K562 (cell line): ENCODE results near the gene ZDHHC24. TPM values are rescaled to one million over a fixed set of nuclear protein-coding genes. Genes with fewer than 3 reads are reported as not detected.

Source experiments
- ATF2 ChIP-seq: sonication (generic); formaldehyde crosslinking; IDR thresholded peaks from 2 replicates; pipeline ENCODE4 v1.8.1; 2022; ENCODE audit warnings: missing genetic modification reagents
- BCLAF1 ChIP-seq, 2 experiments: fragments of 450-650 bp in 1 of 2; IDR thresholded peaks; 2 replicates each; pipeline ENCODE4 v1.6.1; 2011 to 2017; ENCODE audit warnings: low read depth in 2 of 2, antibody characterized with exemption in 1 of 2, borderline replicate concordance in 1 of 2, low read length in 1 of 2, mild to moderate bottlenecking in 1 of 2, mixed read lengths in 1 of 2; ENCODE audit not compliant: control insufficient read depth in 1 of 2
- COPS2 ChIP-seq: fragments of 450-650 bp; conservative IDR thresholded peaks from 2 replicates; pipeline ENCODE4 v1.6.1; 2016; ENCODE audit warnings: mild to moderate bottlenecking, moderate library complexity
- ESRRB ChIP-seq: fragments of 250-450 bp; sonication (Bioruptor Pico); IDR thresholded peaks from 2 replicates; pipeline ENCODE4 v1.5.0; 2020; ENCODE audit warnings: mild to moderate bottlenecking, moderate library complexity, borderline replicate concordance
- HDAC2 ChIP-seq: fragments of 450-650 bp; IDR thresholded peaks from 2 replicates; pipeline ENCODE4 v1.6.1; 2016; ENCODE audit warnings: mild to moderate bottlenecking
- HINFP ChIP-seq: fragments of 450-650 bp; conservative IDR thresholded peaks from 2 replicates; pipeline ENCODE4 v1.6.1; 2016; ENCODE audit warnings: missing genetic modification characterization, low read depth, mild to moderate bottlenecking, control low read depth, missing compliant biosample characterization
- MTA2 ChIP-seq: fragments of 450-650 bp; IDR thresholded peaks from 2 replicates; pipeline ENCODE4 v1.6.1; 2016; ENCODE audit warnings: low read depth
- NFIC ChIP-seq: fragments of 450-650 bp; IDR thresholded peaks from 2 replicates; pipeline ENCODE4 v1.6.1; 2017; ENCODE audit warnings: mild to moderate bottlenecking, inconsistent platforms
- NRF1 ChIP-seq, 2 experiments: fragments of 450-650 bp; IDR thresholded peaks in 1 of 2; conservative IDR thresholded peaks in 1 of 2; 2 replicates each; pipeline ENCODE4 v1.6.1; 2014; ENCODE audit warnings: mild to moderate bottlenecking in 2 of 2
- PHB2 ChIP-seq: fragments of 450-650 bp; IDR thresholded peaks from 2 replicates; pipeline ENCODE4 v1.6.1; 2017; ENCODE audit warnings: low read depth
- POLR2G ChIP-seq: fragments of 200-400 bp; formaldehyde crosslinking; IDR thresholded peaks from 2 replicates; pipeline ENCODE4 v1.6.1; 2017; ENCODE audit warnings: low read depth, mild to moderate bottlenecking, antibody characterized with exemption, low read length, moderate library complexity
- POLR2H ChIP-seq: IDR thresholded peaks from 2 replicates; pipeline ENCODE4 v1.6.1; 2016; ENCODE audit warnings: missing genetic modification characterization, low read depth, mild to moderate bottlenecking, control low read depth, missing compliant biosample characterization, moderate library complexity
- POLR3A ChIP-seq: IDR thresholded peaks from 2 replicates; pipeline ENCODE4 v1.6.1; 2011; ENCODE audit warnings: borderline replicate concordance, mild to moderate bottlenecking, moderate library complexity; ENCODE audit not compliant: insufficient read length, insufficient read depth; ENCODE audit errors: extremely low read depth
- SIN3B ChIP-seq: fragments of 450-650 bp; IDR thresholded peaks from 2 replicates; pipeline ENCODE4 v1.6.1; 2017; ENCODE audit warnings: low read depth, mild to moderate bottlenecking, moderate library complexity
- SRSF9 ChIP-seq: fragments of 200-400 bp; formaldehyde crosslinking; IDR thresholded peaks from 2 replicates; pipeline ENCODE4 v1.6.1; 2017; ENCODE audit warnings: low read depth, low read length, borderline replicate concordance
- TAF7 ChIP-seq: fragments of 450-650 bp; IDR thresholded peaks from 2 replicates; pipeline ENCODE4 v1.6.1; 2016; ENCODE audit warnings: missing genetic modification characterization, missing compliant biosample characterization
- TCF3 ChIP-seq: sonication (generic); formaldehyde crosslinking; IDR thresholded peaks from 2 replicates; pipeline ENCODE4 v1.4.0; 2020; ENCODE audit warnings: mild to moderate bottlenecking, missing genetic modification reagents
- TFAP4 ChIP-seq: sonication (generic); formaldehyde crosslinking; IDR thresholded peaks from 2 replicates; pipeline ENCODE4 v1.8.0; 2022; ENCODE audit warnings: missing genetic modification reagents, mild to moderate bottlenecking, moderate library complexity, borderline replicate concordance
- XRCC3 ChIP-seq: fragments of 450-650 bp; IDR thresholded peaks from 2 replicates; pipeline ENCODE4 v1.6.1; 2017; ENCODE audit warnings: mild to moderate bottlenecking, moderate library complexity
- polyA plus RNA-seq, 8 experiments: library from polyadenylated mRNA; depleted of rRNA in 4 of 8; stranded (reverse) in 5 of 8; unstranded in 3 of 8; fragments of >200 nt; fragmentation: Nextera tagmentation in 2 of 8; fragmentation: Illumina TruSeq in 1 of 8; extraction: Ambion mirVana in 2 of 8; extraction: Trizol in 1 of 8; gene quantifications; 2 replicates each; pipeline versions ENCODE4 v1.2.1 to v1.2.3, GENCODE V29; 2011 to 2014; ENCODE audit warnings: inconsistent platforms in 1 of 8, missing spikeins in 1 of 8
- total RNA-seq, 7 experiments: library from RNA; depleted of rRNA in 6 of 7; stranded (reverse); fragments of >200 nt in 6 of 7; fragmentation: Illumina TruSeq in 2 of 7; extraction: Trizol in 2 of 7; gene quantifications; 2 replicates each; pipeline versions ENCODE4 v1.2.1 to v1.2.3, GENCODE V29; 2011 to 2021; ENCODE audit warnings: low replicate concordance in 1 of 7

Gene ZDHHC24
- total and polyA plus RNA-seq, 9 of the 15 experiments (the other 6 are each of a cell fraction or from before 2014, with no cell fraction given): 0.45 to 11.2 (median 2.7) TPM

- TF ChIP-seq ATF2 (no peak), POLR3A (no peak), HINFP (tag) (no peak), COPS2 (no peak), BCLAF1 (IDR thresholded peaks at IDR 0.05; ENCODE audit: borderline replicate concordance in 1 of 2, control insufficient read depth in 1 of 2, low read depth in 2 of 2, low read length in 1 of 2) (0 out of 4 replicates have a peak, but pooled peaks of 1 of the 2 experiments have one; percentile 31), TAF7 (tag) (no peak), TFAP4 (peak; percentile 96), SIN3B (no peak), MTA2 (0 out of 2 replicates have a peak, but pooled peaks have one; percentile 26), ESRRB (CRISPR knock-in tag) (no peak), NFIC (peak; percentile 89), TCF3 (CRISPR knock-in tag) (peak; percentile 48), POLR2G (peak; percentile 98), SRSF9 (no peak), POLR2H (tag) (peak; percentile 76), PHB2 (no peak), XRCC3 (no peak), NRF1 (conservative IDR thresholded peaks at IDR 0.05 in 1 of 2, IDR thresholded peaks at IDR 0.05 in 1 of 2) (peak; percentile 73 to 77), HDAC2 (peak; percentile 95; the same call in 1 of the 2 replicates)
Observed at GRCh38 chr11:66480117-66480938, 65.5 kb downstream of the ZDHHC24 start, which contains the start of gene DPP3 (continued).
